ENCODE data around the gene XYLT1.

GRCh38 chr16:17170435-17170834, 300.3 kb downstream of the XYLT1 start:
- no peak for TF ChIP-seq ZNF274 (IDR thresholded peaks at IDR 0.05; ENCODE audit: low read length)
- no peak for TF ChIP-seq ZNF274 (tag by site-specific recombination; IDR thresholded peaks at IDR 0.05; ENCODE audit: borderline replicate concordance)
- no peak for TF ChIP-seq CTCF (tag by site-specific recombination; IDR thresholded peaks at IDR 0.05)
- no peak for TF ChIP-seq ZNF785 (tag by site-specific recombination; IDR thresholded peaks at IDR 0.05)
- no peak for TF ChIP-seq ZNF623 (tag by site-specific recombination; IDR thresholded peaks at IDR 0.05)
- TF ChIP-seq, protein P1, sequence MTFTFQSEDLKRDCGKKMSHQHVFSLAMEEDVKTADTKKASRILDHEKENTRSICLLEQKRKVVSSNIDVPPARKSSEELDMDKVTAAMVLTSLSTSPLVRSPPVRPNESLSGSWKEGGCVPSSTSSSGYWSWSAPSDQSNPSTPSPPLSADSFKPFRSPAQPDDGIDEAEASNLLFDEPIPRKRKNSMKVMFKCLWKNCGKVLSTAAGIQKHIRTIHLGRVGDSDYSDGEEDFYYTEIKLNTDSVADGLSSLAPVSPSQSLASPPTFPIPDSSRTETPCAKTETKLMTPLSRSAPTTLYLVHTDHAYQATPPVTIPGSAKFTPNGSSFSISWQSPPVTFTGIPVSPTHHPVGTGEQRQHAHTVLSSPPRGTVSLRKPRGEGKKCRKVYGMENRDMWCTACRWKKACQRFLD (tag by site-specific recombination; IDR thresholded peaks at IDR 0.05) = no peak
- no peak for TF ChIP-seq ZBTB26 (tag by site-specific recombination; optimal IDR thresholded peaks at IDR 0.05)
- TF ChIP-seq ZBTB21 (tag by site-specific recombination; IDR thresholded peaks at IDR 0.05) = no peak

All from HEK293 (cell line).